GM21528 (cell line): ENCODE measurements around the gene PATE2.

Experiments
- ATAC-seq: cut with Tn5 transposase; IDR thresholded peaks from one replicate; pipeline ENCODE4 v1.9.1; 2021; ENCODE audit warnings: mild to moderate bottlenecking, moderate library complexity; ENCODE audit not compliant: unreplicated experiment, low FRiP score

The PATE2 gene

DNA sequence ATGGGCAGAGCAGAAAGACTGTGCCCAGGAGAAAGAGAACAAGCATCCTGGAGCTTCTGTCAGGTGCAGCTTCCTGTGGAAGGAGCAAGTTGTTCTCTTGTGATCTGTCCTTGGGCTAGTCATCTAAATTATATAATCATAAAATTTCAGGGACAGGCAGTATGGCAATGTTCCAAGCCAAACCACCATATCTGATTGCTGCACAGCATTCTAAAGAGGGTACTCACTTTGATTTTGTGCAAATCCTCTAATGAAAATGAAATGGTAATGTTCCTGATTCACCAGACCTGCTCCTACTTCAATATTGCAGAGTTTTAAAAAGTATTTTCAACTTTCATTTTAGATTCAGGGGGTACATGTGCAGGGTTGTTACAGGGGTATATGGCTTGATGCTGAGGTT is at the start of gene PATE2:
TSS of gene PATE2 (minus strand) at position 101 of the 400 bp plus-strand sequence. CDS start at position 46, 55 bp downstream.
- no peak for ATAC-seq

DNA sequence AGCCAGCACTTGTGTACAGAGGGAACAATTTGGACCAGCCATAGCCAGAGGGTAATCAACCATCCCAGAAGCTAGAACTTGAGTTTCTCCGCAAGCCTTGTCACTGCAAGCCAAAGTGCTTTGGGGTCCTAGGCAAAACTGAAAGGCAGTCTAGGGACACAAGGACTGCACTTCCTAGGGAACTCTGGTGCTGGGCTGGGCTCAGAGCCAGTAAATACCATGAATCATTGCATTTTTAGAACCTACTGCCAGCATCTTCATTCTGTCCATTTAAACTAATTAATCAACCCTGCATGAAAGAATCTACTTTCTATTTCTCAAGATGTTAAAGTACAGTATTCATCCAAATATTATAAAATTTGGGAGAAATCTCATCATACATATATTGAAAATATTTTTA is 29.3 kb upstream of the PATE2 start:
- ATAC-seq, result no peak

DNA sequence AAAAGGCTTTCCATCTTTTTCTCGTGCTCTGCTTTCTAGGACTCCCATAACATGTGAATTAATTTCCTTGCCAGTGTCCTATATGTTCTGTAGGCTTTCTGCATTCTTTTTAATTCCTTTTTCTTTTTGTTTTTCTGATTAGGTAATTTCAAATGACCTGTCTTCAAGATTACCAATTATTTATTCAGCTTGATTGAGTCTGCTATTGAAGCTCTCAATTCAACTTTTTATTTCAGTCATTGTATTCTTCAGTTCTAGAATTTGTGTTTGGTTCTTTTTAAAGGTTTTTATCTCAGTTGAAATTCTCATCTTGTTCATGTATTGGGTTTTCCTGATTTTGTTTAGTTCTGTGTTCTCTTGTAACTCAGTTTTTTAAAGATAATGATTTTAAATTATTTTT is 23.8 kb upstream of the PATE2 start:
- ATAC-seq, result no peak

DNA sequence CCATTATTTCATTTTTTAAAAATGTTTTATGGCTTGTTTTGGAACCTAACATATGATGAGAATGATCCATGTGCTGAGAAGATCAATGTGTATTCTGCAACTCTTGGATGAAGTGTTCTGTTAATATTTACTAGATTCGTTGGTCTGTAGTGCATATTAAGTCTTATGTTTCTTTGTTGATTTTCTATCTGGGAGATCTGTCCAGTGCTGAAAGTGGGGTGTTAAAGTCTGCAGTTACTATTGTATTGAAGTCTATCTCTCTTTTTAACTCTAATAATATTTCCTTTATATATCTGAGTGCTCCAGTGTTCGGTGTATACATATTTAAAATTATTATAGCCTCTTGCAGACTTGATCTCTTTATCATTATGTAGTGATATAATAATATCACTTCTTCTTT is 21.2 kb upstream of the PATE2 start:
- no peak for ATAC-seq

DNA sequence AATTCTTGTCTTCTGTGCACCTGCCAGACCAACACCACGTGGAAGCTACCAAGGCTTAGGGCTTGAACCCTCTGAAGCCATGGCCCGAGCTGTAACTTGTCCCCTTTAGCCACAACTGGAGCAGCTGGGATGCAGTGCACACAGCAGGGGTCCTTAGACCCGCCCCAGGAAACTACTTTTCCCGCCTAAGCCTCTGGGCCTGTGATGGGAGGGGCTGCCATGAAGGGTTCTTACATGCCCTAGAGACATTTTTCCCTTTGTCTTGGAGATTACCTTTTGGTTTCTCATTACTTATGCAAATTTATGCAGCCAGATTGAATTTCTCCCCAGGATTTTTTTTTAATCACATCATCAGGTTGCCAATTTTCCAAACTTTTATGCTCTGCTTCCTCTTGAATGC is 19.0 kb upstream of the PATE2 start:
- ATAC-seq, result no peak

DNA sequence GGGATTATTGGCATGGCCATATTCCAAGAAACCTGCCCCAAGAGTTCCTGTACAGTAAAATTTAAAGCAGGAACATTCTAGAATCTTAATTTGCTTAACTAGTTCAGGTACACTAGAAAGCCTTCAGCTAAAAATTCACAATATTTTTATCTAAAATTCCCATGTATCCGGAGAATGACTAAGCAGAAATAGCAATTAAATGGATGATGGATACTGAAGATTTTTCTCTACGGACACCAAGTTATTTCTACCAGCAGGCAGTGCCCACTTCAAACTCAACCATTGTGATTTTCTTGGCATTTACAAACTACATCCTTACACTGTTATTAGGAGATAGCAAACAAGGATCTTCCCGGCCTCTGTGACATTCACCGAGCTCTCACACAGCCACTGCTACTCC is 12.2 kb upstream of the PATE2 start:
- no peak for ATAC-seq

DNA sequence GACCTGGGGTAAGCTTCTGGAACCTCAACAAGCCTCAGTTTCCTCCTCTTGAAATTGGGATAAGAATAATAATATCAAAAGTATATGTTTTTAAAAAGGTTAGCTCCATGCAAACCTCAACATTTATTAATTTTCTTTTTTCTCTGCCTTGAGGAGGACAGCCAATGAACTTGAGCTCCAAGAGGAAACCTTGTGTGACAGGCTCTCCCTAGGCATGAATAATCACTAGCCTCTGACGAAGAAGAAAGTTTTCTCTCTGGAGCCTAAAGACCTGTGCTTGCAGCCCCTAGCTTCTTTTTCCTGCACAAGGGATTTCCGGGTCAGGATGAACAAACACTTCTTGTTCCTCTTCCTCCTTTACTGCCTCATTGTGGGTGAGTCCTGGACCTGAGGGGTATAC is 9.2 kb upstream of the PATE2 start, which contains the start of gene PATE3:
TSS of gene PATE3 (plus strand) at position 301 of the 400 bp plus-strand sequence. CDS start at position 326, 25 bp downstream.
- ATAC-seq, result no peak

DNA sequence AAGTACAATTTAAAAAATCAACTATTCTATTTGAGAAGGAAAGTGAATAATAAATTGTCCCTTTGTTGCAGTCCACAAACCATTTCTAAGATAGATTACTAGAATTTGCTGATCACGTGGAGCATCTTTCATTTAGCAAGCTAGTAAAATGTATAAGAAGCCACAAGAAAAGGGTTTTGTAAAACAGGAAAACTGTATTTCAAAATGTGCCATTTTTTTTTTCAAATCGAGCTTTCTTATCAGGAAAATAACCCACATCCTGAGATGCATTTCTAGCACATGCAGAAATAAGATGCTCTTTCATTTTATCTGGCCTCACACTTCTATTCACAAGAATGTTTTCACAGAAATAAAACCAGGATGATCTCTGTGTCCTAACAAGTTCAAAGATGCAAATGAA is 6.0 kb upstream of the PATE2 start:
- ATAC-seq, result no peak

DNA sequence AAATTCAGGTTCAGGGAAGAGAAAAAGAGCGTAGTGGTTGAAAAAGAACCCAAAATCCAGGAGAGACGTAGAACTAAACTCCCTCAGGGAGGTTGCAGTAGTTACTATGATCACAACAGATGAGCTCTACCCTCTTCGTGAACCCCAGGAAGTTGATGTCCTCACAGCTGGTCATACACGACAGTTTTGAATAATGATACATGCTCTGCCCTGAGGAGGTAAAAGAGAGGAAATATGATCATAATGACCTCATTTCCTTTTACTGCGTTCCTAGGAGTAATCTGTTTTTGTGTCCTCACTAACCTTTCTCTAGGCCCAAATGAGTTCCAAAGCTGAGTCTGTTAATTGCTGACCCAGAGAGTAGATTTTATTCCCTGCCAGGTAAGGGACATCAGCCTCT is 1.3 kb downstream of the PATE2 start:
- no peak for ATAC-seq

DNA sequence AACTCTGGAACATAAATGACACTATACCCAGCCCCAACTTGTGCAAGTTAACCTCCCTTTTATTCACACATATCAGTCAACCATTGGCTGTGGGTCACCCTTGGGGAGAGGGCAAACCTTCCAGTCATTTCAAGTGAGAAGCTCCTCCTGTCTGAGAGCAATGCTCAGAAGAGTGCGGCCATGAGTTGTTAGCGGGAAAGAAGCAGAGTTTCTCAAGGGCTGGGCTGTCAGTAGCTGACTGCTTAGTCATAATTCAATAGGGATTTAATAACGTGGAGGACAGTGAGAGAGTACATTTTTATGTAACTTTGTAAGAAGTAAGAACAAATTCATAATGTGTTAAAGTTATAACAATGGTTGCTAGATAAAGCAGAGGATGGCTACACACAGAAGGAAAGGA is 5.1 kb downstream of the PATE2 start:
- ATAC-seq, result no peak

DNA sequence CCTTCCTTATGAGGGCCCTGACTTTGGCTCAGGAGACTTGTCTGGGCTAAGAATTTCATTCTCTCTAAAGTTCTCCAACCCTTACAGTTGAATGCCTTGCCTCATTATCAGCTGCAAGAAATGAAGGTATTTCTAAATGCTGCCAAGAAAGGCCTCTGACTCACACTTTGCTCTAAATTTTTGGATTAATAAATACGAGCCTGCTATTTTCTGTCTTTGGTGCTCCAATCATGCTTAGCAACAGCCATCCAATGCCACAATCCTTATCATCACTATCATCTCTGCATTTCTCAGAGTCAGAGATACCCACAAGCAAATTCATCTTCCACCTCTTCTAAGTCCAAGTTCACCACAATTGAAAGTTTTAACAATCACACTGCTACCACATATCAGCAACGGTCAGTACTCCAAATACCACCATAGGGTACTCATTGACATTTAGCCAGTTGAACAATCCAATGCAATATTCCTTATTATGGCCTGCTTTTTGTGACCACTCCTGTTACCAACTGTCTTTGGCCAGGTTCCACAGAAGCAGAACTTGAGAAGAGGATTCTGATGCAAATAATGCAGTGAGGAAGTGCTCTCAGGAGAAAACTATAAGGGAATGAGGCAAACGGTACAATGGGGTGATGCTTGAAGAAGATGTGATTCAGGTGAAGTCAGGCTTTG is 5.7 kb downstream of the PATE2 start:
- ATAC-seq, result no peak

DNA sequence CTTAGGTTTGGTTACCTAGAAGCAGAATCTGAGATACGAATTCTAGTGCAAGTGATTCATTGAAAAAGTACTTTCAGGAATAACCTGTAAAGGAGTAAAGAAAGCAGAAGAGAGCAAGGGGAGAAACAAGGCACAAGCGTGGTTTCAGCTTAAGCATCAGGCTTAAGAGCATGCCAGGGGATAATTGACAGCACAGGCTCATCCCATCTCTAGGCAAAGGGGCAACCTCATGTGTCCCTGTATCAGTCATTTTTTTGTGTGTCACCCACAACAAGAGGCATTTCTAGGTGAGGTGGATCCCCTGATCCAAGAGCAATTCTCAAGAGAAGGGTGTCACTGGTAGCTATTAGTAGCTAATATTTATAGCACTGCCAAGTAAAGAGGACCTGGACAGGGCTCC is 8.0 kb downstream of the PATE2 start:
- ATAC-seq, result no peak

DNA sequence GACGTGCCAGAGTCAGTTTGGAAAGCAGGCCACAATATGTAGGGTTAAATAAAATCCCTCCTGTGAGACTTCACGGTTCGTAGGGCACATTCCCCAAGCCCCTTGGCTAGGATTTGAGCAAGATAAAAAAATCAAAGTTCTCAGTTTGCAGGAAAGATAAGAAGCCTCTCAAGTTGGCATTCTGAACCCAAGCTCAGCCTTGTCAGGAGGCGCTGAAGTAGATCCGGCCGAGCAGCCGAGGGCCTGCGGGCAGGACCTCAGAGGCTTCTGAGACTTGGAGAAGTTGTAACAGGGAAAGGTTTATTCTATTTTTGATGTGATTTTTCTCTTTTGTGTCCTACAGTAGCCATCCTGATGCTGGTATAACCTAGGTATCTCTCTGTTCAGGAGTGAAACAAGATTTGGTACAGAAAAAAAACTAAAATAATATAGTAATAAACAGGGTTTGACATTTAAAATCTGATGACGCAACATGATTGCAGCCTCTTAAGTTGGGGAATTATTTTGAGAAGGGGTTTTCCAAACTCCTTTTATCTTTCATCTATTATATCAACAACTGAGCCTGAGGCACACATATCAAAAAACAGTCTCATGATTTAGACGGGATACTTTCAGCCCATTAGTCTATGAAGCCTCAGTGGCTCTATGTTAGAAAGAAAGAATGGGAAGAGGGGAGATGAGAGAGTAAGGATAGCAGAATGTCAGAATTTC is 10.1 kb downstream of the PATE2 start:
- no peak for ATAC-seq

DNA sequence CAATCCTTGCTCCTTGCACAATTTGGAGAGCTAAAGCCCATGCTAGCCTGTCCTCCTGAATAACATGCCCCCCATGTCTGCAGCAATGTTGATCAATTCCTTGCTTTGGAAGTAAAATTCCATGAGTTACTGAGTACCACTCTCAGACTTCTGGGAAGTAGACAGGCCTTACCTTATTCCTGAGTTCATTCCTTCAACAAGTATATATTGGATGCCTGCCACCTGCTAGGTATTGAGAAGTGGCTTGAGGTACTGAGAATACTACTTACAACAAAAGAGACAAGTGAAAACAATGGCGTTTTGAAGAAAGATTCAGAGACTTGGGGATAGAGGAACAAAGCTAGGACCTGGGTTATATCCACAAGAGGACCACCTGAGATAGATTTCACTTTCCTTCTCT is 12.4 kb downstream of the PATE2 start:
- ATAC-seq, result no peak

DNA sequence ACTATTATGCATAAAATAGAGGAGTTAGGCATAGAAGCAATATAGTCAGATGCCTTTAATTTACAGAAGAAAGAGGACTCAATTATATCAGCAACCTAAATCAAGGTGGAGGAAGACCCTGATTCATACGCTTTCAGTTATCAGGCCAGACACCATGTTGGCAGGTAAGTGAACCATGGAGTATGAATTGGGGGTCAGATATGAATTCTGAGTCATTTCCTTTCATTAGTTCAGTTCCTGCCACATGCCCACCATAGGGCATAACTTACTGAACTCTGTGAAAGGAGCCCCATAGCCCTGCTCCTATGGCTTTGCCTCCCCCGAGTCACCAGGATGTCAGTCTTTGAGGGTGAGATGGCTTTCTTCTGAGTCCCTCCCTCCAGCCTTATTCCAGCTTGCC is 15.1 kb downstream of the PATE2 start:
- no peak for ATAC-seq

DNA sequence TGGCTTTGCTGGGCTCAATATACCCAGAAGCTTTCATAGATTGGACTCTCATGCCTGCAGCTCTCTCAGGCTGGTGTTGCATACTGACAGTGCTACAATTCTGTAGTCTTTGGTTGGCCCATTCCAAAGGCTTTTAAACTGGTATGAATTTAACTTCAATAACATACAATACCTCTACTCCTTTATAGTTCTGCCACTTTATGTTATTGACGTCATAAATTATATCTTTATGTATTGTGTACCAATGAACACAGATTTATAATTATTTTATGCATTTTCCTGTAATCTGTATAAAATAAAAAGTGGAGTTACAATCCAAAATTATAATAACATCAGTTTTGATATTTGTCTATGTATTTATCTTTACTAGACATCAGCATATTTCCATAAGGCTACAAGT is 16.2 kb downstream of the PATE2 start:
- ATAC-seq, result no peak

DNA sequence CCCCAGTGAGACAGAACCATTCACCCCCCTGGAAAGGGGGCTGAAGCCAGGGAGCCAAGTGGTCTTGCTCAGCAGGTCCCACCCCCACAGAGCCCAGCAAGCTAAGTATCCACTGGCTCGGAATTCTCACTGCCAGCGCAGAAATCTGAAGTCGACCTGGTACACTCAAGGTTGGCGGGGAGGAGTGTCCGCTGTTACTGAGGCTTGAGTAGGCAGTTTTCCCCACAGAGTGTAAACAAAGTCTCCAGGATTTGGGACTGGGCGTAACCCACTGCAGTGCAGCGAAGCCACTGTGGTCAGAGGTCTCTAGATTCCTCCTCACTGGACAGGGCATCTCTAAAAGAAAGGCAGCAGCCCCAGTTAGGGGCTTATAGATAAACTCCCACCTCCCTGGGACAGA is 22.6 kb downstream of the PATE2 start:
- no peak for ATAC-seq

DNA sequence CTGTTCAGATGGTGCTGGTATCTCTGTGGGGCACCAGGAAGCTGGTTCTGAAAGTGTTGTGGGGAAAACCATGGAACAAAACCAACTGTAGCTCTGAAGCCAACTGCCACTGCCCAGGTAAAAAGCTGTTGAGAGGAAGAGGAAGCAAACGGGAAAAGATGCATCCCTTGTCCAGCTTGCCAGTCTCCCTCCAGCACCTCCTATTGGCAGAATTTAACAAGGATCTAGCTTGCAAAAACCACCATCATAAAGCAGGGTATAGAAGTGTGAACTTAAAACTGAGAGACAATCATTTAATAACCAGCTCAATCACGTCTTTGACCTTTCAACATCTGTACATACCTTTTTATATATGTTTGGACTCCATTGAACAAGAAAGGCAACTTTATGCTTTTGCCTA is 28.0 kb downstream of the PATE2 start:
- no peak for ATAC-seq

DNA sequence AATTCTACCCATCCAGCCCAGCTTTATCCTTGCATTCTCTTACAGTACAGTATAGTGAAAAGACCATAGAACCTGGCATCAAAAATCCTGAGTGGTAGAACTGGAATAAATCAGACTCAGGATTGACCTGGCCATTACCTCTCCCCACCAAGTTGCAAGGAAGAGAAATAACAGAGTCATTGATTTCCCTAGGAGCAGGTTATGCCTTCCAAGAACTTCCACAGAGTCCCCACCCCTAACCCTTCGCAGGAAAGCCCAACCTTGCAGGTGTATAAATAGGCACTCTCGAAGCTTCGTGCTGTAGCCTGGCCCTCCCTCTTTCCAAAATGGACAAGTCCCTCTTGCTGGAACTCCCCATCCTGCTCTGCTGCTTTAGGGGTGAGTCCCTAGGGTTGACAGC is 32.6 kb downstream of the PATE2 start, which contains the start of gene PATE1:
TSS of gene PATE1 (plus strand) at position 301 of the 400 bp plus-strand sequence. CDS start at position 327, 26 bp downstream.
- ATAC-seq, result no peak

DNA sequence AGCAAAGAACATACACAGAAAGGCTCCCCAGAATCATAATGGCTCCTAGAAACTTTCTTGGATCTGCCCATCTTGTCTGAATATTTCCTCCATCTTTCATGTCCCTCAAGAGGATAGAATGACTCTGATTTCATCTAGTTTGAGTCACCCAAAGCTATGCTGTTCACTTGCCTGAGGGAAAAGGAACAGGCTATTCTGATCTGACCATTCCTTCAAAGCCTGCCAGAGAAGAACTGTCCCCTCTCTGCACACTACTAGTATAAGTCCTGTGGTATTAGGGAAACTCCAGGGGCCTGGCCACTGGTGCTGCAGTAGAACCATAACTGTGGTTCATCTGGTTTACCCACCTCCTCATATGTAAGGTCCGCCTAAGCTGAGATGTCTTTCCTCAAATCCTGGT is 34.9 kb downstream of the PATE2 start:
- ATAC-seq, result no peak

DNA sequence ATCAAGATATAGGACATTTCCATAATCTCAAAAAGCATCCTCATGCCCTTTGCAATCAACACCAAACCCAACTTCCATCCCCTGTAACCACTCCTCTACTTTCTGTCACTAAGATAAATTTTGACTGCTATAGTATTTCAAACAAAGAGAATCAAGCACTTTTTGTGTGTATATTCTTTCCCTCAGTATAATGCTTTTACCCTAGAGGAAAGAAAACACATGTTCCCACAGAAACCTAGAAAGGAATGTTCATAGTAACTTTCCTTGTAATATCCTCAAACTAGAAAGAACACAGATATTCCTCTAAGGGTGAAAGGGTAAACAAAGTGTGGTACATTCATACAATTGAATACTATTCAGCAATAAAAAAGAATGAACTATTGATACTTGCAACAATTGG is 38.0 kb downstream of the PATE2 start:
- ATAC-seq, result no peak

DNA sequence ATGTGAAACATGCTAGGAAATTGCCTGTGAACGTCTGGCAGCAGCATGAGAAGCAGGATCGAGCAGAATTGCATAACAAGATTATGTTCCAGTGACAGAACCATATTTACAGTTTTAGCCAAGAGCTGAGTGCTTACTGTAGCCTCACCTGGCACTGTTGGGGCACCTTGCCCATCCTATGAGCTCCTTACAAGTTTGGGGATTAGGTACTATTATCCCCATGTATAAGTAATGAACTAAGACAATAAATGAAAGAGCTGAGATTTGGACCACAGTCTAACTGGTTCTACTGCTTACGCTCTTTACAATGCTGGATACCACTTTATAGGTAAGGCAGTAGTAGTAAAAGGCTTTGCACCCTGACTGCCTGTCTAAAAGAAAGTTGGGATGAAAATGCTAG is 49.7 kb downstream of the PATE2 start:
- no peak for ATAC-seq
